IMR-90 (cell line): ENCODE measurements around the gene GCC2. TPM values are rescaled to one million over a fixed set of nuclear protein-coding genes. Genes with fewer than 3 reads are reported as not detected.

ENCODE experiments used
- ATAC-seq: fragments of 200-7000 bp; cut with Tn5 transposase; 2 replicates; pipeline ENCODE4 v1.9.1; 2020; ENCODE audit warnings: low read depth, mild to moderate bottlenecking, moderate library complexity
- BruUV-seq: library from RNA; stranded (reverse); fragments of 400-500 nt; replicated peaks from 2 replicates; lab custom pipeline; 2021; lab: Mats Ljungman, UMichigan
- CTCF ChIA-PET: fragments of 300-600 bp; formaldehyde crosslinking; extraction: SDS; loops from one replicate; lab custom pipeline; 2021; ENCODE audit warnings: antibody characterized with exemption; lab: Yijun Ruan, JAX
- POLR2A ChIA-PET: fragments of 300-600 bp; sonication (Branson Sonifier 250); formaldehyde crosslinking; loops from one replicate; lab custom pipeline; 2022; ENCODE audit warnings: antibody characterized with exemption; ENCODE audit not compliant: unreplicated experiment; lab: Charles Lee
- DNase-seq: peaks from one replicate; pipeline ENCODE4 v3.0.0; 2013
- H2AFZ ChIP-seq: replicated peaks from 2 replicates; pipeline ENCODE3; 2013; ENCODE audit warnings: low read length, mild to moderate bottlenecking; ENCODE audit not compliant: poor library complexity
- H2AK5ac ChIP-seq: 2 replicates; pipeline ENCODE4 v1.6.1; 2013; ENCODE audit warnings: low read depth, low read length, inconsistent platforms
- H2AK9ac ChIP-seq: replicated peaks from 2 replicates; pipeline ENCODE3; 2013; ENCODE audit warnings: mild to moderate bottlenecking, low read depth, low read length, moderate library complexity; ENCODE audit not compliant: poor library complexity
- H2BK120ac ChIP-seq: 2 replicates; pipeline ENCODE4 v1.6.1; 2013; ENCODE audit warnings: low read depth, low read length, inconsistent platforms
- H2BK15ac ChIP-seq: 3 replicates; pipeline ENCODE4 v1.6.1; 2013; ENCODE audit warnings: low read depth, low read length, inconsistent platforms
- H2BK20ac ChIP-seq: 2 replicates; pipeline ENCODE4 v1.6.1; 2013; ENCODE audit warnings: low read depth, mild to moderate bottlenecking, inconsistent platforms, low read length, moderate library complexity
- H2BK5ac ChIP-seq: 2 replicates; pipeline ENCODE4 v1.6.1; 2013; ENCODE audit warnings: mild to moderate bottlenecking, low read depth, low read length, inconsistent platforms; ENCODE audit not compliant: poor library complexity, severe bottlenecking
- H3K14ac ChIP-seq: replicated peaks from 2 replicates; pipeline ENCODE4 v1.6.1; 2013; ENCODE audit warnings: low read depth, low read length, inconsistent platforms
- H3K18ac ChIP-seq: 2 replicates; pipeline ENCODE4 v1.6.1; 2013; ENCODE audit warnings: low read depth, low read length, control low read depth
- H3K23ac ChIP-seq: 2 replicates; pipeline ENCODE4 v1.6.1; 2013; ENCODE audit warnings: low read depth, low read length, inconsistent platforms
- H3K27ac ChIP-seq: 2 replicates; pipeline ENCODE4 v1.5.1; 2013; ENCODE audit warnings: mild to moderate bottlenecking, control low read depth, low read length; ENCODE audit not compliant: insufficient read depth
- H3K27me3 ChIP-seq: 2 replicates; pipeline ENCODE4 v1.6.1; 2013; ENCODE audit warnings: low read length; ENCODE audit not compliant: control insufficient read depth, insufficient read depth
- H3K36me3 ChIP-seq: 2 replicates; pipeline ENCODE4 v1.6.1; 2013; ENCODE audit warnings: low read length, mixed read lengths; ENCODE audit not compliant: control insufficient read depth, insufficient read depth
- H3K4ac ChIP-seq: 2 replicates; pipeline ENCODE4 v1.6.1; 2013; ENCODE audit warnings: low read depth, low read length, inconsistent platforms
- H3K4me1 ChIP-seq: 2 replicates; pipeline ENCODE4 v1.6.1; 2013; ENCODE audit warnings: low read length, mixed read lengths; ENCODE audit not compliant: control insufficient read depth, insufficient read depth
- H3K4me2 ChIP-seq: 2 replicates; pipeline ENCODE4 v1.6.1; 2013; ENCODE audit warnings: low read depth, mild to moderate bottlenecking, control low read depth, low read length, moderate library complexity
- H3K4me3 ChIP-seq: 2 replicates; pipeline ENCODE4 v1.5.1; 2013; ENCODE audit warnings: low read depth, mild to moderate bottlenecking, control low read depth, low read length, moderate library complexity; ENCODE audit not compliant: insufficient read depth
- H3K56ac ChIP-seq: 2 replicates; pipeline ENCODE4 v1.6.1; 2013; ENCODE audit warnings: low read length, inconsistent platforms; ENCODE audit not compliant: insufficient read depth; ENCODE audit errors: extremely low read depth
- H3K79me1 ChIP-seq, 2 experiments: 2 replicates each; pipeline ENCODE4 v1.6.1; 2013; ENCODE audit warnings: low read length in 2 of 2, inconsistent platforms in 1 of 2, low read depth in 1 of 2
- H3K9ac ChIP-seq: 2 replicates; pipeline ENCODE4 v1.6.1; 2013; ENCODE audit warnings: low read depth, low read length, control low read depth
- H3K9me1 ChIP-seq: 2 replicates; pipeline ENCODE4 v1.6.1; 2013; ENCODE audit warnings: low read length, inconsistent platforms; ENCODE audit not compliant: insufficient read depth
- H3K9me3 ChIP-seq: 2 replicates; pipeline ENCODE4 v1.6.1; 2013; ENCODE audit warnings: low read length; ENCODE audit not compliant: control insufficient read depth, insufficient read depth
- H4K20me1 ChIP-seq: 2 replicates; pipeline ENCODE4 v1.6.1; 2013; ENCODE audit warnings: low read length, inconsistent platforms; ENCODE audit not compliant: insufficient read depth
- H4K5ac ChIP-seq: 2 replicates; pipeline ENCODE4 v1.6.1; 2013; ENCODE audit warnings: mild to moderate bottlenecking, low read depth, low read length, control low read depth
- H4K8ac ChIP-seq, 2 experiments: 2 replicates each; pipeline ENCODE4 v1.6.1; 2013; ENCODE audit warnings: low read depth in 2 of 2, low read length in 2 of 2, control low read depth in 1 of 2, inconsistent platforms in 1 of 2
- H4K91ac ChIP-seq: 2 replicates; pipeline ENCODE4 v1.6.1; 2013; ENCODE audit warnings: low read depth, low read length, inconsistent platforms; ENCODE audit not compliant: insufficient read depth
- CEBPB ChIP-seq: IDR thresholded peaks from 2 replicates; pipeline ENCODE4 v1.6.1; 2012; ENCODE audit warnings: low read depth, low read length, improper control_type of control experiment
- FOS ChIP-seq: fragments of 150-350 bp; IDR thresholded peaks from 2 replicates; pipeline ENCODE4 v1.6.1; 2016; ENCODE audit warnings: low read depth, low read length
- MAFK ChIP-seq: IDR thresholded peaks from 2 replicates; pipeline ENCODE4 v1.6.1; 2012; ENCODE audit warnings: low read depth, low read length, improper control_type of control experiment
- MAZ ChIP-seq: IDR thresholded peaks from 2 replicates; pipeline ENCODE4 v1.6.1; 2012; ENCODE audit warnings: low read depth, mild to moderate bottlenecking, low read length, improper control_type of control experiment, moderate library complexity, borderline replicate concordance
- POLR2A ChIP-seq: IDR thresholded peaks from 2 replicates; pipeline ENCODE4 v1.6.1; 2012; ENCODE audit warnings: mild to moderate bottlenecking, low read depth, low read length
- RFX5 ChIP-seq: IDR thresholded peaks from 2 replicates; pipeline ENCODE4 v1.8.0; 2012; ENCODE audit warnings: low read depth, mild to moderate bottlenecking, low read length, moderate library complexity
- SMC3 ChIP-seq: fragments of 150-350 bp; IDR thresholded peaks from 2 replicates; pipeline ENCODE4 v1.6.1; 2016; ENCODE audit warnings: low read depth, mild to moderate bottlenecking, antibody characterized with exemption, low read length, moderate library complexity
- dilution Hi-C: fragments of 300-500 bp; cut with HindIII; formaldehyde crosslinking; loops from one replicate; pipeline ENCODE4 v1.14.3; 2018; ENCODE audit warnings: low sequenced_read_pairs; ENCODE audit not compliant: unreplicated experiment
- in situ Hi-C: fragments of 300-500 bp; cut with MboI; formaldehyde crosslinking; loops from 3 replicates; pipeline ENCODE4 v1.14.3; 2019; ENCODE audit warnings: low sequenced_read_pairs, inconsistent platforms, mixed read lengths
- intact Hi-C: fragments of 100-400 bp; cut with micrococcal nuclease; formaldehyde crosslinking; loops from 2 replicates; pipeline ENCODE4 v1.10.0; 2022
- polyA plus RNA-seq, 3 experiments: library from polyadenylated mRNA; depleted of rRNA; stranded (reverse); fragments of >200 nt; gene quantifications; 2 replicates each; pipeline ENCODE4 v1.2.3, GENCODE V29; 2012; ENCODE audit warnings: low replicate concordance in 1 of 3
- total RNA-seq: library from RNA; depleted of rRNA; stranded (reverse); fragments of >200 nt; gene quantifications from 2 replicates; pipeline ENCODE4 v1.2.3, GENCODE V29; 2012
- TF ChIP-seq, protein P1 (sequence below): fragments of 150-350 bp; IDR thresholded peaks from 2 replicates; pipeline ENCODE4 v1.6.1; 2016; ENCODE audit warnings: low read depth, mild to moderate bottlenecking, low read length, moderate library complexity, borderline replicate concordance
- TF ChIP-seq, protein P2 (sequence below): conservative IDR thresholded peaks from 2 replicates; pipeline ENCODE4 v1.5.1; 2012; ENCODE audit warnings: mild to moderate bottlenecking, low read depth, low read length, improper control_type of control experiment
- TF ChIP-seq, protein P3 (sequence below): fragments of 150-350 bp; IDR thresholded peaks from 2 replicates; pipeline ENCODE4 v1.6.1; 2017; ENCODE audit warnings: mild to moderate bottlenecking, antibody characterized with exemption, low read length, low read depth

Gene GCC2
- total and polyA plus RNA-seq, 2 of the 4 experiments (the other 2 are of a cell fraction): 6.4 to 8.6 TPM

DNA sequence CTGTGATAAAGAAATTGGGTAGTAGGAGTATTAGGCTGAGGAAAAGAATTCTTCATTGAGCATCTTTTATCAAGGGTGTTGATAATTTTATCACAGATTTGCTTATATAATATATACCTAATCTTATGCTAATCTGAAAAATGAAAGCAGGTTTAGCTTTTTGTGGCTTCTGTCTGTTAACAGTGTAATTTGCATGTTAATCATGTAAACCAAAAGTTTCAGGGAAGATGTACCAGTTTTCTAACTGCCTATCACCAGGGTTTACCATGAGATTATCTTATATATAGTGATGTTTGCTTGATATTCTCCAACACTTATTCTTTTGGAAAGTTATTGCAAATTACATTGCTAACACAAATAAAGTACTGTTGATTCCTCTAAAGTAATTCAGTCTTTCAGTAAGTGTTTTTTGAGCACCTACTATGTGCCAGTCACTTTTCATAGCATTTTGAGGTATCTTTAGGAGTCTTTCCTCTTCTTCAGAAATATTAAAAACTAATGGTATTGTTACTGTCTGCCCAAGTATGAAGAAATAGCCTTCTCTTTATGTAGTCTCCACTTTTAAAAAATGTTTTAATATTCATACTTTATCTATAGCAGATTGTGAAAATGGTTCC is 41.6 kb downstream of the GCC2 start:
- BruUV-seq: no TSS peak
- Histone ChIP-seq H3K27me3 (no peaks in the 10 kb centered on the region), H4K8ac (no peak overlapping the region), H2BK5ac (no peak overlapping the region), H2BK15ac (no peak overlapping the region), H3K14ac (no peak overlapping the region), H3K79me1 (0 out of 4 replicates have a peak, but pooled peaks cover 0 to 4% of the 10 kb centered on the region in 2 experiments), H3K56ac (no peak overlapping the region), H3K27ac (no peak overlapping the region), H4K5ac (no peak overlapping the region), H3K4me1 (peaks cover 3% of the 10 kb centered on the region; the same call in 1 of the 2 replicates), H3K18ac (no peak overlapping the region), H3K9me1 (peaks cover 2% of the 10 kb centered on the region; the same call in 1 of the 2 replicates), H4K91ac (no peak overlapping the region), H2AFZ (no peak overlapping the region), H3K4ac (no peak overlapping the region), H3K9ac (no peak overlapping the region), H3K4me3 (no peak overlapping the region), H2BK20ac (no peak overlapping the region), H2AK9ac (no peak overlapping the region), H2AK5ac (no peak overlapping the region), H3K36me3 (peaks cover 21% of the 10 kb centered on the region), H4K20me1 (no peaks in the 10 kb centered on the region), H3K23ac (no peak overlapping the region), H3K4me2 (no peak overlapping the region), H2BK120ac (no peak overlapping the region), H3K9me3 (no peaks in the 10 kb centered on the region)
- DNase-seq (no peak), ATAC-seq (no peak)
- in situ Hi-C loops (no loop called here), dilution Hi-C loops (no loop called here), intact Hi-C loops (no loop called here)
- ChIA-PET POLR2A (no interaction called here), CTCF (no interaction called here)
- TF ChIP-seq SMC3 (no peak), MAZ (no peak), RFX5 (no peak), POLR2A (no peak), FOS (no peak), CEBPB (no peak), MAFK (no peak)
- TF ChIP-seq, protein P1, sequence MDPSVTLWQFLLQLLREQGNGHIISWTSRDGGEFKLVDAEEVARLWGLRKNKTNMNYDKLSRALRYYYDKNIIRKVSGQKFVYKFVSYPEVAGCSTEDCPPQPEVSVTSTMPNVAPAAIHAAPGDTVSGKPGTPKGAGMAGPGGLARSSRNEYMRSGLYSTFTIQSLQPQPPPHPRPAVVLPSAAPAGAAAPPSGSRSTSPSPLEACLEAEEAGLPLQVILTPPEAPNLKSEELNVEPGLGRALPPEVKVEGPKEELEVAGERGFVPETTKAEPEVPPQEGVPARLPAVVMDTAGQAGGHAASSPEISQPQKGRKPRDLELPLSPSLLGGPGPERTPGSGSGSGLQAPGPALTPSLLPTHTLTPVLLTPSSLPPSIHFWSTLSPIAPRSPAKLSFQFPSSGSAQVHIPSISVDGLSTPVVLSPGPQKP: no peak
- TF ChIP-seq, protein P2, sequence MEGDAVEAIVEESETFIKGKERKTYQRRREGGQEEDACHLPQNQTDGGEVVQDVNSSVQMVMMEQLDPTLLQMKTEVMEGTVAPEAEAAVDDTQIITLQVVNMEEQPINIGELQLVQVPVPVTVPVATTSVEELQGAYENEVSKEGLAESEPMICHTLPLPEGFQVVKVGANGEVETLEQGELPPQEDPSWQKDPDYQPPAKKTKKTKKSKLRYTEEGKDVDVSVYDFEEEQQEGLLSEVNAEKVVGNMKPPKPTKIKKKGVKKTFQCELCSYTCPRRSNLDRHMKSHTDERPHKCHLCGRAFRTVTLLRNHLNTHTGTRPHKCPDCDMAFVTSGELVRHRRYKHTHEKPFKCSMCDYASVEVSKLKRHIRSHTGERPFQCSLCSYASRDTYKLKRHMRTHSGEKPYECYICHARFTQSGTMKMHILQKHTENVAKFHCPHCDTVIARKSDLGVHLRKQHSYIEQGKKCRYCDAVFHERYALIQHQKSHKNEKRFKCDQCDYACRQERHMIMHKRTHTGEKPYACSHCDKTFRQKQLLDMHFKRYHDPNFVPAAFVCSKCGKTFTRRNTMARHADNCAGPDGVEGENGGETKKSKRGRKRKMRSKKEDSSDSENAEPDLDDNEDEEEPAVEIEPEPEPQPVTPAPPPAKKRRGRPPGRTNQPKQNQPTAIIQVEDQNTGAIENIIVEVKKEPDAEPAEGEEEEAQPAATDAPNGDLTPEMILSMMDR: no peak
- TF ChIP-seq, protein P3, sequence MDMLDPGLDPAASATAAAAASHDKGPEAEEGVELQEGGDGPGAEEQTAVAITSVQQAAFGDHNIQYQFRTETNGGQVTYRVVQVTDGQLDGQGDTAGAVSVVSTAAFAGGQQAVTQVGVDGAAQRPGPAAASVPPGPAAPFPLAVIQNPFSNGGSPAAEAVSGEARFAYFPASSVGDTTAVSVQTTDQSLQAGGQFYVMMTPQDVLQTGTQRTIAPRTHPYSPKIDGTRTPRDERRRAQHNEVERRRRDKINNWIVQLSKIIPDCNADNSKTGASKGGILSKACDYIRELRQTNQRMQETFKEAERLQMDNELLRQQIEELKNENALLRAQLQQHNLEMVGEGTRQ: no peak
